ENCODE data around the gene ARL4D. TPM values are rescaled to one million over a fixed set of nuclear protein-coding genes. Genes with fewer than 3 reads are reported as not detected.
"Not testable (repeated sequence)": the region's sequence is repeated elsewhere in the genome, so short reads cannot be mapped to it uniquely, and the experiment has no call there.

Gene ARL4D
- total RNA-seq, 1 experiment from 2014 or later: 11.5 TPM

GRCh38 chr17:43365356-43365755, 33.4 kb upstream of the ARL4D start:
- ATAC-seq: no peak
- Histone ChIP-seq H4K20me1 (ENCODE audit: insufficient read depth) (no peaks in the 10 kb centered on the region), H3K27ac (ENCODE audit: low read depth, low read length) (no peak overlapping the region), H3K4me2 (ENCODE audit: low read length) (no peak overlapping the region), H3K27me3 (ENCODE audit: insufficient read depth, low read length) (no peaks in the 10 kb centered on the region), H3K79me2 (ENCODE audit: insufficient read depth, low read length) (no peaks in the 10 kb centered on the region), H3K9ac (ENCODE audit: low read length) (no peak overlapping the region), H3K9me3 (ENCODE audit: control insufficient read depth in 1 of 2, insufficient read depth in 1 of 2, low read depth in 1 of 2, low read length in 2 of 2) (peaks cover 0 to 3% of the 10 kb centered on the region in 2 experiments; a peak in 1 of 4 replicates), H3K4me3 (replicated peaks in 1 of 2; ENCODE audit: low read depth in 1 of 2, low read length in 2 of 2) (no peak overlapping the region), H2AFZ (ENCODE audit: low read depth, low read length, poor library complexity, severe bottlenecking) (no peak overlapping the region), H3K4me1 (ENCODE audit: control insufficient read depth in 1 of 2, insufficient read depth in 2 of 2, low read length in 2 of 2) (peaks cover 20 to 37% of the 10 kb centered on the region in 2 experiments), H3K36me3 (ENCODE audit: control insufficient read depth in 1 of 2, insufficient read depth in 2 of 2, low read length in 2 of 2) (0 out of 4 replicates have a peak, but pooled peaks cover 0 to 4% of the 10 kb centered on the region in 2 experiments), H3K9me2 (ENCODE audit: insufficient read depth) (no peaks in the 10 kb centered on the region)
- intact Hi-C loops (cut with micrococcal nuclease): no loop called here
- BruUV-seq (replicated peaks): no TSS peak
- DNase-seq (ENCODE audit: low read depth, low spot score): no peak
- ChIA-PET POLR2A (interaction anchor here (1.4 to 4.4 kb wide), 2 partner anchors 21 to 33 kb away, joined by 3 to 152 read pairs; partner anchors contain the start of gene ARL4D), RAD21 (ENCODE audit: low non-redundant PET in 1 of 2, low total read pairs in 2 of 2, uncharacterized antibody in 2 of 2, unreplicated experiment in 2 of 2) (no interaction called here), CTCF (no interaction called here)
- no peak for TF ChIP-seq YY1 (IDR thresholded peaks at IDR 0.05; ENCODE audit: extremely low read depth, insufficient replicate concordance, low read depth, low read length)
- TF ChIP-seq CTCF (IDR thresholded peaks at IDR 0.05 in 2 of 3, conservative IDR thresholded peaks at IDR 0.05 in 1 of 3; ENCODE audit: borderline replicate concordance in 1 of 3, insufficient read depth in 1 of 3, low read depth in 2 of 3, low read length in 2 of 3): peak in 2 of 3 experiments; percentile 7 to 28; a peak in 1 of 6 replicates

- H3K27me3 ChIP-seq (ENCODE audit: insufficient read depth, low read length); H2AFZ ChIP-seq (ENCODE audit: low read depth, low read length, poor library complexity, severe bottlenecking); H3K27ac ChIP-seq (ENCODE audit: low read depth, low read length); H3K9me2 ChIP-seq (ENCODE audit: insufficient read depth); H3K79me2 ChIP-seq (ENCODE audit: insufficient read depth, low read length); intact Hi-C loops (cut with micrococcal nuclease); RAD21 ChIA-PET (ENCODE audit: low non-redundant PET in 1 of 2, low total read pairs in 2 of 2, uncharacterized antibody in 2 of 2, unreplicated experiment in 2 of 2); H3K9ac ChIP-seq (ENCODE audit: low read length); H3K4me2 ChIP-seq (ENCODE audit: low read length); BruUV-seq (replicated peaks); ATAC-seq; H4K20me1 ChIP-seq (ENCODE audit: insufficient read depth); DNase-seq (ENCODE audit: low read depth, low spot score); H3K4me3 ChIP-seq (replicated peaks in 1 of 2; ENCODE audit: low read depth in 1 of 2, low read length in 2 of 2); H3K9me3 ChIP-seq (ENCODE audit: control insufficient read depth in 1 of 2, insufficient read depth in 1 of 2, low read depth in 1 of 2, low read length in 2 of 2); CTCF ChIA-PET; H3K36me3 ChIP-seq (ENCODE audit: control insufficient read depth in 1 of 2, insufficient read depth in 2 of 2, low read length in 2 of 2): not testable (repeated sequence)
- H3K4me1 ChIP-seq (ENCODE audit: control insufficient read depth in 1 of 2, insufficient read depth in 2 of 2, low read length in 2 of 2): peaks cover 20 to 37% of the 10 kb centered on the region in 2 experiments
- POLR2A ChIA-PET: interaction anchor here (1.4 to 4.4 kb wide), 3 partner anchors 20 to 118 kb away, joined by 3 to 152 read pairs (median 68); partner anchors contain the start of genes ARL4D and DHX8
Observed at GRCh38 chr17:43365921-43366320, 32.9 kb upstream of the ARL4D start.

Measured in HCT116 (cell line).